Psoas muscle (tissue), 8 donors: ENCODE data around the gene PRTFDC1. TPM values are rescaled to one million over a fixed set of nuclear protein-coding genes. Genes with fewer than 3 reads are reported as not detected.
"Not testable (repeated sequence)": the region's sequence is repeated elsewhere in the genome, so short reads cannot be mapped to it uniquely, and the experiment has no call there.

ENCODE experiments used
- ATAC-seq, 4 donors: fragments of 200-7000 bp; cut with Tn5 transposase; one replicate each; pipeline ENCODE4 v1.9.1; 2020; ENCODE audit warnings: moderate library complexity in 3 of 4, mild to moderate bottlenecking in 2 of 4
- DNase-seq, 2 donors: peaks; one replicate each; pipeline ENCODE4 v3.0.0-alpha.2; 2020
- H3K27ac ChIP-seq: fragments of 200-600 bp; one replicate; pipeline ENCODE4 v1.8.0; 2022
- H3K27me3 ChIP-seq, 3 donors: fragments of 200-600 bp in 1 of 3; one replicate each; pipeline versions ENCODE4 v1.6.1 to v1.8.0; 2013 to 2022; ENCODE audit warnings: low read length in 2 of 3, mild to moderate bottlenecking in 2 of 3, moderate library complexity in 1 of 3; ENCODE audit not compliant: insufficient read depth in 3 of 3
- H3K36me3 ChIP-seq, 2 donors: fragments of 200-600 bp in 1 of 2; one replicate each; pipeline versions ENCODE4 v1.6.1 to v1.8.0; 2013 to 2022; ENCODE audit warnings: low read depth in 1 of 2, mild to moderate bottlenecking in 1 of 2, moderate library complexity in 1 of 2; ENCODE audit not compliant: insufficient read depth in 1 of 2
- H3K4me1 ChIP-seq: fragments of 200-600 bp; one replicate; pipeline ENCODE4 v1.8.0; 2022
- H3K4me3 ChIP-seq: fragments of 200-600 bp; one replicate; pipeline ENCODE4 v1.8.0; 2022; ENCODE audit warnings: mild to moderate bottlenecking
- H3K9me3 ChIP-seq: fragments of 200-600 bp; one replicate; pipeline ENCODE4 v1.8.0; 2022
- CTCF ChIP-seq: fragments of 200-600 bp; IDR thresholded peaks from one replicate; pipeline ENCODE4 v1.8.0; 2022; ENCODE audit warnings: antibody characterized with exemption
- WGBS, 3 donors: extraction: QIAGEN DNeasy Blood & Tissue Kit; methylation state at CpG; one replicate each; pipeline versions ENCODE4 v1.1.6 to v1.1.7; 2013; 5-methylcytosine and 5-hydroxymethylcytosine counted together
- intact Hi-C, 2 donors: fragments of 100-400 bp; cut with DNase I; formaldehyde crosslinking; loops; one replicate each; pipeline versions ENCODE4 v1.11.0 to v1.14.2; 2022
- polyA plus RNA-seq, 3 donors: library from polyadenylated mRNA; stranded (reverse); fragments of 200-250 nt; gene quantifications; one replicate each; pipeline ENCODE4 v1.2.3, GENCODE V29; 2013
- total RNA-seq, 4 donors: library from RNA; stranded (reverse); fragmentation: NEBNext Ultra II Directional in 2 of 4; extraction: Animal tissue kit (Norgen Biotek cat#: 25700) in 2 of 4; gene quantifications; one replicate each; pipeline versions ENCODE4 v1.2.1 to v1.2.4, GENCODE V29; 2021 to 2023
- donor health status: healthy with polysubstance abuse.
- donor health status: DM: no; HTN: no; CAD: no; lungs with moderate emphysema.
- donor health status: Bipolar disorder and iron deficiency.
- donor health status: healthy.
- donor health status: DM: yes; HTN: yes; CAD: no.
- donor health status: DM: no; HTN: no; CAD: no.
- donor health status: DM: no; HTN: no; CAD: no.
- donor health status: DM: yes; HTN: yes; CAD: no.

PRTFDC1 gene
- total and polyA plus RNA-seq, 7 donors = 0.14 to 0.84 (median 0.43) TPM

DNA sequence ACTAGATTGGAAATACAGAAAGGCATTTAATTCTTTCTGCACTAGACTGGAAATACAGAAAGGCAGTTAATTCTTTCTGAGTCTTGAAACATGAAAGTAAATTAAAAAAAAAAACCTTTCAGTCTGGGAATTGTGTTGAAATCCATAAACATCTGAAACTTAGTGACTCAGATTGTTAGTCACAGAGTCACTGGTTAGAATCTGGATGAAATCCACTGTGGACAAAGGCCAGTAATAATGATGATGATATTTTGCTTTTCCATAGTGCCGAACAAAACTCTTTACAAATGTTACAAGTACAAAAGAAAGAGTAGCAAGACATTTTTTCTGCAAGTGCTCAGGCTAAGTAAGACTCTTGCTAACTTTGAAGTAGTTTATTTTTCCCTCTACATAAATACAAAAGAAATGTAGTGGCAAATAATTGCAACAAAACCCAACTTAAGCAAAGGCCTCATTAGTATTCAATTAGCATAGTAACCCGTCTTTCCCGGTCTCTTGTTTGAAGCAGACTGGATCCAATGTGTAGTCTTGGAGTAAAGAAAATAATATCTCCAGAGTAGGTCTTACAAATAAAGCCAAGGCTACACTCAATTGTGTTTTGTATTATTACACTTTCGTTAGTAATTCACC lies 5.8 kb upstream of the PRTFDC1 start:
- Histone ChIP-seq H3K27ac (peak overlapping the region; percentile 72), H3K4me3 (peak overlapping the region; percentile 1), H3K27me3 (no peaks in the 10 kb centered on the region), H3K4me1 (peaks cover 8% of the 10 kb centered on the region), H3K9me3 (no peaks in the 10 kb centered on the region), H3K36me3 (no peaks in the 10 kb centered on the region)
- 32 to 42% (median 36%) methylated on average over 4 of the region's 4 CpGs for WGBS, 3 donors
- ATAC-seq = peak; percentile 65 to 91 (median 79)
- no peak for TF ChIP-seq CTCF
- DNase-seq = no peak
- intact Hi-C loops = loop anchor here in 1 of 2 donors (5.0 kb wide), 1 partner anchor 236 kb away; the partner anchor contains the start of gene ARHGAP21

GRCh38 chr10:24957624-24958051 lies 5.2 kb upstream of the PRTFDC1 start:
- intact Hi-C loops = loop anchor here in 1 of 2 donors (5.0 kb wide), 1 partner anchor 235 kb away; the partner anchor contains the start of gene ARHGAP21
- WGBS, 3 donors = 54 to 65% (median 59%) methylated on average over 6 of the region's 6 CpGs
- not testable (repeated sequence) for ATAC-seq

GRCh38 chr10:24953675-24954074 lies 1.3 kb upstream of the PRTFDC1 start:
- Histone ChIP-seq H3K4me3 (no peak overlapping the region), H3K4me1 (peaks cover 9% of the 10 kb centered on the region), H3K27me3 (peaks cover 0 to 2% (median 0%) of the 10 kb centered on the region in 3 donors), H3K27ac (peak overlapping the region; percentile 10), H3K9me3 (no peaks in the 10 kb centered on the region), H3K36me3 (no peaks in the 10 kb centered on the region)
- ATAC-seq (no peak), DNase-seq (peak in 1 of 2 donors; percentile 54)
- no peak for TF ChIP-seq CTCF
- 45 to 64% (median 49%) methylated on average over 11 of the region's 11 CpGs for WGBS, 3 donors
- intact Hi-C loops = no loop called here

More at GRCh38 chr10:24957624-24958051, 5.2 kb upstream of the PRTFDC1 start:
- not testable (repeated sequence) for H3K4me3 ChIP-seq, H3K36me3 ChIP-seq, DNase-seq, H3K27me3 ChIP-seq, H3K9me3 ChIP-seq, H3K4me1 ChIP-seq
- peak overlapping the region; percentile 58 for H3K27ac ChIP-seq

DNA sequence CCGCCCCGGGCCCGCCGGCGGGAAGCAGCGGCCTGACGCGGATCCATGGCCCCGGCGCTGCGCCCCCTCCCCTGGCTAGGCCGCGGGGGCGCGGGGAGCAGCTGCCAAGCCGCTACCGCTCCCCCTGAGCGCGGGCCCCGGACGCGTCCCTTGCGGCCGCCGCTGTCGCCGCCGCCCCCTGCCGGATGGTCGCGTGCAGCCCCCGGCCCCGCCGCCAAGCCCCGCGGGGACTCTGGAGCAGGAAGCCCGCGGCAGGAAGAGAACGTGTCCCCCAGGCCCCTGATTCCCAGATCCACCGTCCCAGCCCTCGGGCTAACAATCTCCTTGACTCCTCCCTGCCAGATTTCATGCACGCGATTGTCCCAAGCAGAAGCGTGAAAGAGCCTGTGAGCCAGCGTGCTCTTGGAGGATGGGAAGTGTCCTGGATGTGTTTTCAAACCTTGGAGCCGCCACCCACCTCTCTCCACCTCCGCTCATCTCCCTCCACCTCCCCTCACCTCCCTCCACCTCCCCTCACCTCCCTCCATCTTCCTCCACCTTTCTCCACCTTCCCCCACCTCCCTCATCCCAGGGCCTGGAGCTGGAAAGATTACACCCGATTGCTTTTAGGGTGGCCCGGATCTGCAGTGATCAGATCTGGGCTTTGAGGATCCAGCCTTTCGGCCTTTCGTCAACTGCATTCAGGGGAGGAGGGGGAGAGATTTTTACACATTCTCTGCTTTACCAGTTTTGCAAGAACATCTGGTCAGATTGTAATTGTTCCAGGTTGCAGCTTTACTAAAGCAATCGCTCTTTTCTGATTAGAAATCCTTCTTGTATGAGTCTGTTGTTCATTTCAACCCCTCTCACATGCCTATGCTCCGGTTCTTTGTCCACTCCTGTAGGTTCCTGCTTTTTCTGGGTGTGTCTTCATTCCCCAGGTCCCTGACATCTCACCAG lies 570 bp upstream of the PRTFDC1 start:
- WGBS, 3 donors = 6 to 8% (median 8%) methylated on average over 37 to 52 of the region's 53 CpGs
- intact Hi-C loops = no loop called here
- H3K4me1 ChIP-seq = peaks cover 9% of the 10 kb centered on the region
- H3K4me3 ChIP-seq = peak overlapping the region; percentile 70
- DNase-seq = peak; percentile 49 to 63
- peak overlapping the region; percentile 58 for H3K27ac ChIP-seq
- H3K27me3 ChIP-seq = peaks cover 0 to 2% (median 0%) of the 10 kb centered on the region in 3 donors
- H3K9me3 ChIP-seq = no peaks in the 10 kb centered on the region
- peak; percentile 32 to 71 (median 58) for ATAC-seq
- no peaks in the 10 kb centered on the region for H3K36me3 ChIP-seq
- TF ChIP-seq CTCF = peak; percentile 34
